HG03565 (cell line): ENCODE data around the gene MMADHC.

ENCODE experiments used
- ATAC-seq: cut with Tn5 transposase; IDR thresholded peaks from one replicate; pipeline ENCODE4 v1.9.1; 2021; ENCODE audit warnings: mild to moderate bottlenecking, moderate library complexity; ENCODE audit not compliant: unreplicated experiment

Gene MMADHC

GRCh38 chr2:149559341-149560068 lies 28.1 kb downstream of the MMADHC start:
- no peak for ATAC-seq

GRCh38 chr2:149556452-149556851 lies 31.1 kb downstream of the MMADHC start:
- ATAC-seq, result no peak

GRCh38 chr2:149552830-149553229 lies 34.7 kb downstream of the MMADHC start:
- ATAC-seq, result no peak

- no peak for ATAC-seq
Measured at GRCh38 chr2:149552226-149552625, 35.3 kb downstream of the MMADHC start.

- ATAC-seq, result no peak
Measured at GRCh38 chr2:149544692-149545091, 42.9 kb downstream of the MMADHC start.

- ATAC-seq, result no peak
Measured at GRCh38 chr2:149543845-149544244, 43.7 kb downstream of the MMADHC start.

- ATAC-seq, result no peak
Measured at GRCh38 chr2:149540138-149540537, 47.4 kb downstream of the MMADHC start.

GRCh38 chr2:149538138-149538833 lies 49.3 kb downstream of the MMADHC start:
- no peak for ATAC-seq

GRCh38 chr2:149537092-149537726 lies 50.4 kb downstream of the MMADHC start:
- no peak for ATAC-seq

GRCh38 chr2:149536649-149537048 lies 50.9 kb downstream of the MMADHC start:
- ATAC-seq, result no peak

- no peak for ATAC-seq
Measured at GRCh38 chr2:149534674-149535073, 52.9 kb downstream of the MMADHC start.

GRCh38 chr2:149528983-149529382 lies 58.6 kb downstream of the MMADHC start:
- ATAC-seq, result no peak

GRCh38 chr2:149527998-149528755 lies 59.4 kb downstream of the MMADHC start:
- ATAC-seq, result no peak

GRCh38 chr2:149526689-149527088 lies 60.9 kb downstream of the MMADHC start:
- ATAC-seq, result no peak

- no peak for ATAC-seq
Measured at GRCh38 chr2:149525323-149525722, 62.3 kb downstream of the MMADHC start.
